GM21360 (cell line): Measurements from ENCODE around the gene NECTIN4.
A peak's percentile ranks its signal among the peaks of the same experiment; 100 is the strongest.

Experiments used
- ATAC-seq: cut with Tn5 transposase; IDR thresholded peaks from one replicate; pipeline ENCODE4 v1.9.1; 2021; ENCODE audit warnings: mild to moderate bottlenecking, moderate library complexity; ENCODE audit not compliant: unreplicated experiment

Gene NECTIN4

DNA sequence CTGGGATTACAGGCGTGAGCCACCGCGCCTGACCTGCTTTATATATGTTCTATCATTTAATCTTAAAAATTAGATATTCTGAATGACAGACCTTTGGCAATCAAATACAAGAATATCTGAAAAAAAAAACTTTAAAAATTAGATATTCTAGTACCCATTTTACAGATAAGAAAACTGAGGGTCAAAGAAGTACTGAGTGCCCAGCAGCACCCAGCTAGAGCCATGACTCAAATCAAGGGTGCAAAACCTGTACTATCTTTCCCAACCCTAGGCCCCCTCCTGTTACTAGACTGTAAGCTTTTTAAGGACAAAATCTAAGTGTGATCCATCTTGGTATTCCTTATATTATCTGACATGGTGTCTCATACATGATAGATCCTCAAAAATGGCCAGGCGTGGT is 27.9 kb downstream of the NECTIN4 start:
- no peak for ATAC-seq

DNA sequence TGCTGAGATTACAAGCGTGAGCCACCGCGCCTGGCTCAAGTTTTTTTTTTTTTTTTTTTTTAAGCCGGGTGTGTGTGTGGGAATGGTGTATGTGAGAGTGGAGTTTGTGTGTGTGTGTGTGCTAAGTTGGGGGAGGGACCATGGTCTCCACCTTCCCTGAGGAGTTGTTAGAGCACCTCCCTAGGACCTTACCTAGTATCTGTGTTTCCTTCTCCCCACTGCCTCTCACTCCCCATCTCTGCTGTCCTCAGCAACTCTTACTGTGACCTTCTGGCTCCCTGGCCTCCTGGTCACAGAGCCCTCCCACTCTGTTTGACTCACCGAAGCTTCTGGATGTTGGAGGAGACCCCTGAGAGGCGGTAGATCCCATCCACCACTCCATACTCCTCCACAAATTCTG is 30.1 kb downstream of the NECTIN4 start:
- ATAC-seq: no peak

DNA sequence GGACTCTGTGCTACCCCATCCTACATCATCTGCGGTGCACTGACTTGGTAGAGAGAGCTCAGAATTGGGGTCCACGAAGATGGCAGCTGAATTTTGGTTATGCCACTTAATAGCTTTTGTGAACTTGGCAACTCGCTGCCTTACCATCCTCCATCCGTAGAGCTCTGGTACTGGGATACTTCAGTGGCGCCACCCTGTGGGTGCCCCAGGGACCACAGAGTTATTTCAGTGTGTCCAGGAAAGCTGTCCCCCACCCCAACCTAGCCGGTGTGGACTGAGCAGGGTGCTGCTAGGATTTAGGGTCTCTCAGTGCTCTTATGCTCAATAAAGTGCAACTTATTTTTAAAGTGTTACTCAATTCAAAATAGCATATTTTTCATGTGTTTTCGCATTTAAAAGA is 34.6 kb downstream of the NECTIN4 start:
- ATAC-seq: no peak

DNA sequence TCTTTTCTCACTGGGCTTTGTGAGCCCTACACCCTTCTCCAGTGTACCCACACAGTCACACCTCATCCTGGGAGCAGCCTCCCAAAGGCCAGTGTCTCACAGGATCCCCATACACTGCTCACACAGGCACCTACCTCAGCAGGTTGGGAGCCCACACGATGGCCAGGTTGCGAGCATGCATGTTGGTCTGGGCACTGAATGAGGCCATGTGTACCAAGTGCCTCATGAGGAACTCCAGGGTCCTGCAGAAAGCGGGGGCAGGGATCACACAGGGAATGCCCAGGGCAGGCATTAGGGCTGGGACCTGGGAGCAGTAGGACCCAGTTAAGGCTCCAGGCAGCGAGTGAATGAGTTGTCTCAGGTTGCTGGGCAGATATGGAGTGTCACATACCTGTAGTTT is 35.1 kb downstream of the NECTIN4 start:
- no peak for ATAC-seq

DNA sequence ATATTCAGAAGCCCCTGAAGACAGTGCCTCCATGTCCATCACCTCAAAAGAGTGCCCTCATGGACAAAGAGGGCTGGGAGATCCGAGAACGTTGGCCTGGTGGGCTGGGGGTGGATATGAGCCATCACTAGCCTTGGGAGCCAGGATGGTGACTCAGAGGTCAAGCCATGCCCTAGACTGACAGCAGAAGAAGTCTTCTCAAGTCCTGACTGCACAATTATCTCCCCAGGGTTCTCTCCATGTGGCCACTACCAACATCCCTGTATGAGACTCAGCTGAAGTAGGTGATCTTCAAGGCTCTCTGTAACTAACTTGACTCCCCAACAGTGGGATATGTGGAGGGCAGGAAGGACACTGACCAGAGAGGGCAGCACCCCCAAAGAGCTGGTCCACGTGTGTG is 36.5 kb downstream of the NECTIN4 start:
- ATAC-seq: no peak

DNA sequence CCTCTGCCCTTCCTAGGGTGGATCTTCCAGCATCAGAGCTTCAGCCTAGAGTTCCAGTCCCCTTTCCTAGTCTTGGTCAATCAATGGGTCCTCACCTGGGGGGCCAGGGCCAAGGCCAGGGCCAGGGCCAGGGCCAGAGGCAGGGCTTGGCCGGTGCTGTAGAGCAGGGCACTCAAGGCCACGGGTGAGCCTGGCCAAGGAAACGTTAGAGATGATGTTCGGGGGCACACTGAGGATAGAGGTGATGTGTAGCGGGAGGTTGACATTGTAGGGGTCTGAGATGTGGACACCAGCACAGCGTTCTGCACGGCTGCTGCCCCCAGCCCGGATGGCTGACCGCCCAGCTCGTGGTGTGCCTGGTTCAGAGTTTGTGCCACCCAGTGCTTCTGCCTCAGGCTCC is 38.1 kb downstream of the NECTIN4 start:
- no peak for ATAC-seq

DNA sequence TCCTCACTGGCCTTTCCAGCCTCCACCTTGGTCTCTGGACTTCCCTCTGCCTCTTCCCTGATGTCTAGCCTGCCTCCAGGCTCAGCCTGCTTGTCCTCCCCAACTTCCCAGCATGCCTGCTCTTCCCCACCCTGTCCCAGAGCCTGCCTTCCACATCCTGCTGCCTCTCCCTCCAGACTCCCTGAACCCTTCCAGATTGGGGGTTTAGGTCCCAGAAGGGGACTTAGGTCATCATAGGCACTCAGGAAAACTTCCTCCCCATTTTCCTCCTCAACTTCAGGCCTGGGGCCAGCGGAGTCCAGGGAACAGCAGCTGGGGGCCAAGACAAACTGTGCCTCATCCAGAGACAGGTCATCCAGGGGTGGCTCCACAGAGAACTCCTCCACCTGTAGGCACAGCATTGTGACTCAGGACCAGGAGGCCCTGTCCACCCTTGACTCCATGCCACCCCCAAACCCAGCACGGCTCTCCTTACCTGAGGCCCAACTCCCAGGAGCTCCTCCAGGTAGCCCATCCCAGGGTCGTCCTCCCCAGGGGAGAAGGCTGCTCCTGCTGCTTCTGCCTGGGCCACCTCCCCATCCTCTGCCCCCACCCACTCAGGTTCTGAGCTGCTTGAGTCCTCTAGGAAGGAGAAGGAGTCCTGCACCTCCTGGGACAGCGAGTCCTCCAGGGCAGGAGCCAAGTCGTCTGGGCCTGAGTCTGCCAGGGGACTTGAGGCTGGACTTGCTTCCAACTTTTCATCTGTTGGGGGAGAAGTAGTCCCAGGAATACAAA is 40.2 kb downstream of the NECTIN4 start:
- ATAC-seq: no peak

DNA sequence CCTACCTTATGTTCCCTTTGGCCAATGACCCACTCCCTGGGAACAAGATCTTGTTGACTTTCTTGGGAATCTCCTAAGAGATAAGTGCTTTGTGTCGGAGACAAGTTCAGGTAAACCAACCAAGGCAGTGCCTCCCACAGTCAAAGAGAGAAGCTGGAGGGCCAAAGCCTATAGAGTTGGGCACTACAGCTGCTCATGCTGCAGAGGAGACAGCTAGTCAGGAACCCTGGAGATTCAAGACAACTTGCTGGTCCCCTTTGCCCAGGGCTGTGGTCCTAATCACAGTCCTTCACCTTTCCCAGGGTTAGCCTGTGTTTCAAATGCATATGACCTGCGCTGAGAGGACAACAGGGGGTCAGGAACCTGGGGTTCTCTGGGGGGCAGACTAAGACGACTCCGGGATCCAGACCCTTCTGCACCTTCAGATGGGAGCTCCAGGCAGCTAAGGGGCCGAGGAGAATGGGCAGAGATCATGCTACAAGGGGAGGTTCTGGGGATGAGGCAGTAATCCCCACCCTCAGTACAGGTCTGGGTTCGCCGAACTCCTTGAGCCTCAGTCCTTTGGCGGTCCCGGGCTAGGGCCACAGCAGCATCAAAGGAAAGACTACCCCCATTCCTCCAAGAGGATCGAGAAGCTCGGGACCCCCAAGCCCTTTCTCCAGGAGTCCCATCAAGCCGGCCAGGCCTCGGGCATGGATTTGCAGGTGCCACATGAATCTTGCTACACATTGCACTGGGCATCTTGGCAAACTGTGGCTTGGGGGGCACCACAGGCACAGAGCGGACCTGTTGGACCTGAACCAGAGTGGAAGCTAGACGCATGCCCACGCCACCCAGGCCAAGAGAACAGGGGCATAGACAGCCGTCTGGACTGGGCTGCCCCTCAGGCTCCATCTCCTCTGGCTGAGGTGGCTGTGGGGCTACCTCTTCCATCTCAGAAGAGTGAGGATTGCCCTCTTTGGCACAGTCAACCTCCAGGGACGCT is 41.6 kb downstream of the NECTIN4 start:
- ATAC-seq: no peak

DNA sequence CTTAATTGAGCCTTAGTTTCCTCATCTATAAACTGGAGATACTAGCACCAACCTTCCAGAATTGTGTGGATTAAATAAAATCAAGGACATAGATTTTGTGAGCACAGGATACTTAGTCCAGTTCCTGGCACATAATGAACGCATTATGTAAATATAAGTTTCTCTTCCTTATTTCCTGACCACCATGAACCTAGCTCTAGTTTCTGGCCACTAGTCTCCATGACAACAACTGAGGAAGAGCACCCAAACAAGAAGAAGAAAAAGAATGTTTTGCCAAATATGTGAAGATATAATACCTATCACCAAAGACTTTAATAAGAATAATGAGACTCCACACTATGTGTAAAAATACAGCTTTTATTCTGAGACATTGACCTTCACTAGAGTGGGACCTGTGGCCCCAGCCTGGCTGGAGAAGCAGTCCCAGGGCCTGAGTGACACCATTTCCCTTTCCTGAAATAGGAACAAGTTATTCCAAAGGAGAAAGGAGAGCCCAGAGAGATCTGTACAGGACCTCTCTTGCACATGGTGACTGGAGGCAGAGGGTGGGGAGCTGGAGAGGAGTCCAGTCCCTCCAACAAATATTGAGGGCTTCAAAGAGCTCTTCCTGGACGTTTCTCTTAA is 42.6 kb downstream of the NECTIN4 start:
- ATAC-seq: no peak

DNA sequence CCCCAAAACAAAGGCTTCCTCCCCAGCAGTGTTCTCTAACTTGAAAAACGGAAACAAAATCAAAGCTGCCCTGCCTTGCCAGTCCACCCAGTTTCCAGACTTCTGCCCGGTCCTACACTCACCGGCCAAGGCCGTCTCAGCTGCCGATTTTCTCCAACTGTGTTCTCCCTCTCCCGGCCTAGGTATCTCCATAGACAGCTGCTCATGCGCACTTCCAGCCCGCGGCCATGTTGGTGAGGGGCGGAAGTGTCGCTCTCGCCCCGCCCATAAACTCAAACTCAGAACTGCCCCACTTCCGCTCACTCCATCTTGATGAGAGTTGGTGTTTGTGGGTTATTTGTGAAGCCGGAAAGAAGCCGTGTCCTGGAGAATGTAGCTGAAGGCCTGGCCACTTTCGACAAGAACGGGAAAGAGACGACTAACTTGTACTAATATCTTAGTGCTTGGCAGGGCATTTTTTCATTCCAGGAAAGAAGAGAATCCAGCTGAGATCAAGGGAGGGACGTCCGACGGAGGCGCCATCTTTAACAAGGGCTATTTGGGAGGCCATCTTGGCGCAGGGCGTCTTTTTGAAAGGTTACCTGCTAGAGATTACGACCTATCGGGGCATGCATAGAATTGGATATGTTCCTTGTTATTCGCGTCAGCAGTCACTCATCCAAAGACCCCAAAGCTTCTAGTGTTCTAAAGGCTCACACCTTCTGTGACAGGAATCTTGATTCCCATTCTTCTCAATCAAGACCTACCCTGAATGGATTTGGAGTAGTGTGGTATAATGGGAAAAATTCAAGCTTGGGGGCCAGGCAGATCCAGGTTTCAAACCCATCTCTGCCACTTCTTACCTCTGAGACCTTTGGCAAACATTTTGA is 43.4 kb downstream of the NECTIN4 start, which contains the start of gene USF1:
TSS of gene USF1 (minus strand) at position 242 of the 869 bp plus-strand sequence. CDS start 2,702 bp downstream, outside the sequence.
- peak; percentile 55 for ATAC-seq

DNA sequence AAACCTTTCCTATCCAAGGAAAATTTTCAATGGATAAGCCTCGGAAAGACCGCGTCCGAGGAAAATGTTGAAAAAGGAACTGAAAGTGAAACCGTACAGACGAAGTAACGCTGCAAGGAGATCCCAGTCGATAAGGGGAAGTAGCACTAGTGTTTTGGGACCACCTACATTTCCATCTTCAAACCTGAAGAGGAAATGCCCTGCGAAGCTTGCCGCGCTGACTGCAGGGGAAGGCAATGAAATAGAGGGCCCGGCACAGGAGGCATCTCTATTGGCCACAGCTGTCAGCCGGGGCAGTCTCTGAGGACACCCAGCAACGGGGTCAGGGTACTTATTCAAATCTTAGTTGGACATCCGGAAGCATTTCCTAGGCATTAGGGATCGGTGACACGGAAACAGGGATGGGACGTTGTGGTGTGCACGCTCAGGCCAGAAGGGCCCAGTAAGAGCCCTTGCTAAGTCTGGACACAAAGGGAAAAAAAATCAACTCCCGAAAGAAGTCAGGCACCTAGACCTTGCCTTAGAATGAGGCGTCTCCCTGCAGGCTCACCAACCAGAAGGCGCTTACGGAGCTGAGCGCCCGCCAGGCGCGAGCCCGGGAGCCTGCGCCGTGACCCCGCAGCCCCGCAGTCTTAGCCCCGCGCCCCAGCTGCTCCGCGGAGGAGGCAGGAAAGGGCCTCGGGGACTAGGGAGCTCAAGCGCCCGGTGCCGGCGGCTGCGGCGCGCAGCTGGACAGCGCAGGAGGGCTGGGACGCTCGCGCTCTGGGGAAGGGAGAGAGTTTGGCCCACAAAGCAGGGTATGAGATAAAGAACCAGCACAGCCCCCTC is 44.2 kb downstream of the NECTIN4 start:
- peak; percentile 34 for ATAC-seq

DNA sequence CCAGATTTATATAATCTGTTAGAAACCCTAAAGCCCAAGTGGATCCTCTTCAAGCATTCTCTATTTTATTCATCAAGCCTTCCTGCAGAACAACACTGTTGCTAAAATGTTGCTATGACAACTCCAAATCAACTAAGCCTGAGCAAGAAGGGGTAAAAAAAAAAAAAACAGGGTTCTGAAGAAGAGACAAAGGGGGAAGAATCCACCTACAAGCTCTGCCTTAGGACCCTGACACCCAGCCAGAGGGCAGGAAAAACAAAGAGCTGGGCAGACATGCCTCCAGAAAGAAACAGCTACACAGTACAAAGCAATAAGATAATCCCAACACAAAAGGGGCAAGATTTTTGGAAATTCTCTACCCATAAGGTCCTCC is 44.8 kb downstream of the NECTIN4 start:
- no peak for ATAC-seq

DNA sequence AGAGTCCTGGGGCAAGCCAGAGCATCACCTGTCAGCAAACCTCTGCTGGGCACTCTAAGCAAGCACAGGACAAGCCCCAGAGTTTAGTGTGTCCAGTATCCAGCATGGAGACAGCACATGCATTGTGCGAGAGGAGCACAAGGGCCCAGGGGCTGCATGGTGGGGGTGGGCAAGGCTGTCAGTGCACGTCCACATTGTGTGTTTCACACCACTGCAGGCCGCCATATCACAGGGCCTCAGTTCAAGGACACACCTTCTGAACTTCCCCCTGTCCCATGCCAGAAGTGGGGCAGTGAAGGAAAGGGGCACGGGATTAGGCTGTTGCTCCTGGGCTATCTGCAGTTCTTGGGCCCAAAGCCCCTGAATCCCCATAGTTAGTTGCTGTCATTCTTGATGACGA is 49.8 kb downstream of the NECTIN4 start:
- no peak for ATAC-seq

DNA sequence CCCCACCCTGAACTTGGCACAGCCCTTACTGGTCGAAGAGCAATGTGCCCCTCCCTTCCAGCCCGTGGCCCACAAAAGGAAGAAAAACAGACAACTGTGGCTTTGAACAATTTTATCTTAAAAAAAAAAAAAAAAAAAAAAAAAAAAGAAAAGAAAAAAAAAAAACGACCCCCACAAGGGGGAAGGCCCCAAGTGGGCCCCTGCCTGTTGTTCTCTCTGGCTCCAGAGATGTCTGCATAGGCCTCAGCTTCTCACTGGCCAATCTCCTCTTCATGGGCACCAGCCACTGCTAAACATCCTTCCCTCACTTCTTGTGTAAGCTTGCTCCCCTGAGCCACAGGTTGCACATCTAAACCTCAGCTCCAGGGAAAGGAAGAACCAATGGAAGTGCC is 50.2 kb downstream of the NECTIN4 start:
- ATAC-seq: no peak

DNA sequence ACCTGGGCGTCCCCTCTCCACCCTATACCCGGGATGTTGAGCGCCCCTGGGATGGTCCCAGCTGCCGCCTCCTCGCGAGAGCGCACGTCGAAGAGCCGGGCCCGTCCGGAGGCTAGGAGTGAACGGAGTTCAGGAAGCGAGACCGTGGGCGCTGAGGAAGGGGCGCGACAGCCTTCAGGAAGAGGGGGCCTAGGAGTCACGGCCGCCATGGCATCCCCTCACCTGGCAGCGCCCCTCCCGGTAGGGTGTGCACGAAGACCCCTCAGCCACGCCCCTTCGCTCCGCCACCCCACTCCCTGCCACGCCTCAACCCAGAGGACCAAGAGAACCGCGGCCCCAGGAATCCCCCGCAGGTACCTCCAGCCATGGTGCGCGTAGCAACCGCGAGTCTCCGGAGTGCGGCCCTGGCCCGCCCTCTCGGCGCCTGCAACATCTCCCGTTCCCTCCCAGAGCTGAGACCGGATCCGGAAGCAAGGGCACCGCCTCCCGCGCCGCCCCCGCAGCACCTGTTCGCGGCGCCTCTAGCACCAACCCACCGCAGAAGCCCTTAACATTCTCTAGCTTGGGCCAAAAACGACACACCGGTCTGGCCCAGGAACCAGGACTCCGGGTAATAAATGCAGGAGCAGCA is 50.7 kb downstream of the NECTIN4 start, which contains the start of gene TSTD1:
TSS of gene TSTD1 (minus strand) at position 442 of the 631 bp plus-strand sequence. CDS start at position 367, 75 bp downstream.
- peak; percentile 81 for ATAC-seq

DNA sequence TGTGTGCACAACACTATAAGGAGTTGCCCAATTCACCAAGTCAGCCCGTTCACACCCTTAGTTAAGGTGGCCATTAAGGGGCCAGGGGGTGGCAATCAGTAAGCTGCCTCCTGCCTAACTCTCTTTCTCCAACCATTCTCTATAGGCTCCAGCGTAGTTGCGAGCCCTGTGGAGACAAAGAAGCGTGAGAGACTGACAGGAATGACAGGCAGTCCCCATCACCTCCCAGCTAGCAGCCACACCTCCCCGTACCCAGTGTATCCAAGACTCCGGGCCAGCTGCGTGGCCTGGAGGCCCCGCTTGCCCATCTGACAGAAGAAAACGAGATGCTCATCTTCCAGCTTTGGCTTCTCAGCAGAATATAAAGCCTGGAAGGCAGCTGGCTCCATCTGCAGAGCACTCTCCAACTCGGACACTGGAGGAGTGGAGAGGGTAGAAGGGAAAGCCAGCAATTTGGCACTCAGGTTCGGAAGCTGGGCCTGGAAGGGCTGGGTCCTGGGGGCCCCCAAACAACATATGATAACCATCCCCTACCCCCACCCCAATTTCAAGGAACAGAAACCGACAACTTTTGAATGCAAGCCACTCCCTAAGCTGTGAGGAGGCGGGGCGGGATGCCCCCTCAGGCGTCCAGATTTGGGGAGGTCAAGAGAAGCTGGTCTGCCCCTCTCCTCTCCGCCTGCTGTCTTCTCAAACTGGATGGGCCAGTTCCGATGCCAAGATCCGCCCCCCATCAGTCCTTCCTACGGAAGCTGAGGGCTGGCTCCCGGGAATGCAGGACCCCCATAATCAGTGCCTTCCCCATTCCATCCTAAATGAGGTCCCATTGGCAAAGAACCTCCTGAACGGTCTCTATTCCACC is 51.5 kb downstream of the NECTIN4 start:
- no peak for ATAC-seq

DNA sequence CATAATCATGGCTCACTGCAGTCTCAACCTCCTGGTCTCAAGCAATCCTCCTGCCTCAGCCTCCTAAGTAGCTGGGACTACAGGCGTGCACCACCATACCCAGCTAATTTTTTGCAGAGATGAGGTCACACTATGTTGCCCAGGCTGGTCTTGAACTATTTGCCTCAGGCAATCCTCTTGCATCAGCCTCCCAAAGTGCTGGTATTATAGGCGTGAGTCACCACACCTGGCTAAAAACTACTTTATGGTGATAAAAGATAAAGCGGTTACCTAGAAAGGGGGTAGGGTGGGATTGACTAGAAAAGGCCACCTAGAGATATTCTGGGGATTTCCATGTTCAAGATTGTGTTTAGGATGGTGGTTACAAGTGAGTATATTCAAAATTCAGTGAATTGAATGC is 55.6 kb downstream of the NECTIN4 start:
- no peak for ATAC-seq

DNA sequence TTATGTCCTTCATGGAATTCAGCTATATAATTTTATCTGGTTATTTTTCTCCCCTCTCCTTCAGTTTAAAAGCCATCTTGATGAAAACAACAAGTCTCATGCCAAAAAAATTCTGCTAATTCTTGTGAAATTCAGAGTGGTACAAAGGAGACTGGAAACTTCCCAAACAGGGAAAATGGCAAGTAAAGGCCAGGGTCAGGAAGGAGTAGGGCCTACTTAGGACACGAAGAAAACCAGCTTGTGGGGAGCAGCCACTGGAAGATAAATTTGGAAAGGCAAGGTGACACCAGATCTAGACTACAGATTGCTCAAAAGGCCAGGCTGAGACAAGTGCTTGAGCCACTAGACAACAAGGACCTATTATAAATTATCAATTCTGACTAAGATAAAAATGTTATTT is 56.9 kb downstream of the NECTIN4 start:
- no peak for ATAC-seq
